Nephron progenitor cell (in vitro differentiated cells): ENCODE measurements around the gene SIRPA.

Experiments used
- DNase-seq: peaks from one replicate; pipeline ENCODE4 v3.0.0; 2021
- H3K27ac Mint-ChIP-seq: 2 replicates; pipeline ENCODE4 v1.8.0; 2021; ENCODE audit warnings: mild to moderate bottlenecking, moderate library complexity, mixed read lengths
- H3K27me3 Mint-ChIP-seq: 2 replicates; pipeline ENCODE4 v1.8.0; 2021; ENCODE audit warnings: mild to moderate bottlenecking, low read depth, mixed read lengths; ENCODE audit not compliant: poor library complexity
- H3K36me3 Mint-ChIP-seq: 2 replicates; pipeline ENCODE4 v1.8.0; 2021; ENCODE audit warnings: low read depth, mixed read lengths
- H3K4me1 Mint-ChIP-seq: 2 replicates; pipeline ENCODE4 v1.8.0; 2021; ENCODE audit warnings: mixed read lengths
- H3K4me3 Mint-ChIP-seq: 2 replicates; pipeline ENCODE4 v1.8.0; 2021; ENCODE audit warnings: mild to moderate bottlenecking, moderate library complexity, mixed read lengths
- H3K9me3 Mint-ChIP-seq: 2 replicates; pipeline ENCODE4 v1.8.0; 2021; ENCODE audit warnings: mild to moderate bottlenecking, moderate library complexity, mixed read lengths
- TF ChIP-seq, protein P1 (sequence below): fragments of 200-600 bp; sonication (generic); IDR thresholded peaks from 2 replicates; pipeline ENCODE4 v1.5.0; 2021; ENCODE audit warnings: antibody characterized with exemption

The SIRPA gene

DNA sequence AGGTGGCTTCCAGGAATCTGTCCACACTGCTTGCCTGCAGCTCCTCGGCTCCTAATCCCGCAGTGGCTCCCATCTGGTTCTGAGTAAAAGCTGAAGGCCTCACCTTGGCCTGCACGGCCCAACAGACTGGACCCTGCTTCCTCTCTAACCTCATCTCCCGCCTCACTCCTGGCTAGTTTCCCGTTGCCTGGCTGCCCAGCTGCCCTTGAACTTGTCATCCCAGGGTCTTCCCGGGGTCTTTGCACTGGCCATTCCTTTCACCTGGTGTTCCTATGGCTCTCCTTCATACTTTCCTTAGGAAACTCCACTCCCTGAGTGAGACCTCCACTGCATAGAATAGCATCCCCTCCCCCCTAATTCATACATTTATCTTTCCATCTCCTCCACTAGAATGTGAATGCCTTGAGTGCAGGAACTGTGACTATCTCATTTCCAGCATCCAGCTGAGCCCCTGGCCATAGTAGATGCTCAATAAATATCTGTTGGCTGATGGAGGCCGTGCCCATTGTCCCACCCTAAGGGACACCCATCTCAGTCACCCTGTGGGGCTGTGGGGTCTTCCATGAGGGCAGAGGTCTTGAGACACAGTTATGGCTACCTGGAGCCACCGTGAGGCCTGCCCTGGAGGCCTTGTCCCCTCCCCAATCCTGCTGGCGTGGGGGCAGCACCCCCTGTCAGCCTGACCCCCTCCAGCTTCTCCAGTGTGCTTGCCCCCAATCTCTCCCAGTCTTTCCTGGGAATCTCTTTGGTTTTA lies 9.1 kb upstream of the SIRPA start:
- no peak for DNase-seq
- Mint-ChIP-seq H3K27me3 (peaks cover 6% of the 10 kb centered on the region), H3K36me3 (no peaks in the 10 kb centered on the region), H3K9me3 (no peaks in the 10 kb centered on the region), H3K4me3 (no peak overlapping the region), H3K27ac (no peak overlapping the region), H3K4me1 (peaks cover 40% of the 10 kb centered on the region)
- TF ChIP-seq, protein P1, sequence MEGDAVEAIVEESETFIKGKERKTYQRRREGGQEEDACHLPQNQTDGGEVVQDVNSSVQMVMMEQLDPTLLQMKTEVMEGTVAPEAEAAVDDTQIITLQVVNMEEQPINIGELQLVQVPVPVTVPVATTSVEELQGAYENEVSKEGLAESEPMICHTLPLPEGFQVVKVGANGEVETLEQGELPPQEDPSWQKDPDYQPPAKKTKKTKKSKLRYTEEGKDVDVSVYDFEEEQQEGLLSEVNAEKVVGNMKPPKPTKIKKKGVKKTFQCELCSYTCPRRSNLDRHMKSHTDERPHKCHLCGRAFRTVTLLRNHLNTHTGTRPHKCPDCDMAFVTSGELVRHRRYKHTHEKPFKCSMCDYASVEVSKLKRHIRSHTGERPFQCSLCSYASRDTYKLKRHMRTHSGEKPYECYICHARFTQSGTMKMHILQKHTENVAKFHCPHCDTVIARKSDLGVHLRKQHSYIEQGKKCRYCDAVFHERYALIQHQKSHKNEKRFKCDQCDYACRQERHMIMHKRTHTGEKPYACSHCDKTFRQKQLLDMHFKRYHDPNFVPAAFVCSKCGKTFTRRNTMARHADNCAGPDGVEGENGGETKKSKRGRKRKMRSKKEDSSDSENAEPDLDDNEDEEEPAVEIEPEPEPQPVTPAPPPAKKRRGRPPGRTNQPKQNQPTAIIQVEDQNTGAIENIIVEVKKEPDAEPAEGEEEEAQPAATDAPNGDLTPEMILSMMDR, result no peak

DNA sequence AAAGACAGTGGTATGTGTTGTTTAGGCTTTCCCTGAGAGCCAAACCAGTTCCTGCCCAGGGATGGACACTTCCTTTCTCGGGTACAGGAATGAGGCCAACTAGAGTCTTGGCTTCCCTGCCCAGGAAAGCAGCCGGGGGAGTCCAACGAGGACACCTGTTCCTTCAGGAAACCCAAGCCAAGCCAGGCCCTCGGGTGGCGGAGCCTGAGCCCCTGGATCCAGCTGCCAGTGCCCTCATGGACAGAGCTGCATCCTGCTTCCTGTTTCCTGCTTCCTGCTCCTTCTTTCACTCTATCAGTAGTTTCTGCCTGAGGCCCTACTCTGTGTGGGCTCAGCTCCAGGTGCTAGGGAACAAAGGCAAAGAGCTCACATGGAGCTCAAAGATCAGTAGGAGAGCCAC lies 7.9 kb upstream of the SIRPA start:
- H3K27ac Mint-ChIP-seq, result no peak overlapping the region
- H3K9me3 Mint-ChIP-seq, result no peaks in the 10 kb centered on the region
- H3K27me3 Mint-ChIP-seq, result peaks cover 14% of the 10 kb centered on the region
- peaks cover 40% of the 10 kb centered on the region for H3K4me1 Mint-ChIP-seq
- no peak for DNase-seq
- no peak overlapping the region for H3K4me3 Mint-ChIP-seq
- TF ChIP-seq, protein P1, result no peak
- H3K36me3 Mint-ChIP-seq, result no peaks in the 10 kb centered on the region

DNA sequence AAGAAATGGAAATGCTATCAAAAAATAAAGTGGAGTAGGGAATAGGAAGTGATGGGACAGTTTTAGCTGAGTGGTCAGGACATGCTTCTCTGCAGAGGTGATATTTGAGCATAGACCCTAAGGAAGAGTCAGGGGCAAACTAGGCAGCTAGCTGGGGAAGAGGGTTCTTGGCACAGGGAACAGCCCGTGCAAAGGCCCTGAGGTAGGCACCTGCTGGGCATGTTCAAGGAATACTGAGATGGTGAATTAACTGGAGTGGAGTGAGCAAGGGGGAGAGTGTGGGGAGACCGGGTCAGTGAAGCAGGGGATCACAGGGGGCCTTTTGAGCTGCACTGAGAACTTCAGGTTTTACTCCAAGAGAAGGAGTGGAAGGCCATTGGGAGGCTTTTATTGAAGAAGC lies 7.5 kb upstream of the SIRPA start:
- peaks cover 42% of the 10 kb centered on the region for H3K4me1 Mint-ChIP-seq
- peaks cover 16% of the 10 kb centered on the region for H3K27me3 Mint-ChIP-seq
- H3K27ac Mint-ChIP-seq, result no peak overlapping the region
- TF ChIP-seq, protein P1, result no peak
- H3K9me3 Mint-ChIP-seq, result no peaks in the 10 kb centered on the region
- no peaks in the 10 kb centered on the region for H3K36me3 Mint-ChIP-seq
- no peak for DNase-seq
- H3K4me3 Mint-ChIP-seq, result no peak overlapping the region

DNA sequence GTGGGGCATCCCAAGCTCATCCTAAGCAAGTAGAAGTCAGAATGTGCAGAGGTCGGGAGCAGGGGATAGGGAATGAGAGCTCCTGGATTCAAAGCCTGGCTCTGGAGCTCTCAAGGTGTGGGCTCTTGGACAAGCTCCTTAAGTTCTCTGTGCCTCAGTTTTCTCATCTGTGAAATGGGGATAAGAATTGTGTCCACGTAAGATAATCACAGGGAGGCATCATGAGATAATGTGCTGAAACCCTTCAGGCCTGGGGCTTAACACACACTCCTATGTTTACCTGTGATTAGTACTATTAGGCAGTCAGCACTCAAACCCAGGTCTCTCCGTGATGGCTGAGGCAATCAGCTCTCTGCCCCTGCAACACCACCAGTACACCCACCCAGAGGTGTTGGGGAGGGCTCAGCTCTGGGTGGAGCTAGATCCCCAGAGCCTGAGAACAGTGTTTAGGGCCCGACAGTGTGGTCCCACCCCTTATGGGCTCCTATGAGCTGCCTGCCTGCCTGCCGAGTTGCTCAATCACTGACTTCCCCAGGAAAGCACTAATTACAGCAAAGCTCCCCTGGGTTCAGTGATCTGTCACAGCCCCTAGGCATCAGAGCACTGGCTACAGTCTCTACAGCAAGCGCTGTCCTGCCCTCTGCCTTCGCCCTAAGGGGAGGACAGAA lies 6.3 kb upstream of the SIRPA start:
- Mint-ChIP-seq H3K9me3 (no peaks in the 10 kb centered on the region), H3K27ac (no peak overlapping the region), H3K36me3 (no peaks in the 10 kb centered on the region), H3K4me3 (no peak overlapping the region), H3K27me3 (peaks cover 15% of the 10 kb centered on the region), H3K4me1 (peaks cover 46% of the 10 kb centered on the region)
- no peak for DNase-seq
- TF ChIP-seq, protein P1, result no peak

DNA sequence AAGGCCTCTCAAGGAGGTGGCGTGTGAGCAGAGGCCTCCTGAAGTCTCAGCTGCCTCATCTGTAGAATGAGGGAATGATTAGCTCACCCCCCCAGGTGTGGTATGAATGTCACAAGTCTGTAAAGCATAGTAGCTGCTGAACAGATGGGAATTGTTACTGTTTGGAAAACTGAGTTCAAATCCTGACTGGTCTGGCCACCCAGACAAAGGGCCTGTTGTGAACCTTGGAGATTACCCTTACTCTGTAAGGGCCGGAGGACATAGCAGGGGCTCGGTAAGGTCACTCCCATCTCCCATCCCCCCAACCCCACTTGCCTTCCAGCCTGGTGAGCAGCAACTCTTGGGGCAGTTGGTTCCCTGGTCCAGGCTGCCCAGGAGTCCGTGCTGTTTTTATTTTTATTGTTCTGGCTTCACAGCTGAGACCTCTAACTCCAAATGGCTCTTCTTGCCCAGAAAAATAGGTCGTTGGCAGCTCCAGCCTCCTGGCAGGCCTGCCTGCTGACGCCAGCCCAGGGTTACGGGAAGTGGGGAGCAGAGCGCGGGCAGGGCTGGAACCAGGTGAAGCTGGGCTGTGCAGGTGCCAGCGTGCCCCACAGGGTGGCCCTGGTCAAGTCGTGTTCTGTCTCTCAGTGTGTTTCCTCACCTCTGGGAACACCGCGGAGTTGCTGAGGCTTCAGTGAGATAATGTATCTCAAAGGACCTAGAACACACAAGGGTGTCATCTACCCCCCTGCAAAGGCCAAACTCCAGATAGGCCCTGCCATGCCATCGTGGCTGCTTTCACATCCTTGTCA lies 4.5 kb upstream of the SIRPA start:
- Mint-ChIP-seq H3K36me3 (no peaks in the 10 kb centered on the region), H3K4me3 (no peak overlapping the region)

More for the DNA sequence above, 4.5 kb upstream of the SIRPA start:
- H3K27me3 Mint-ChIP-seq, result peaks cover 16% of the 10 kb centered on the region
- no peak for DNase-seq
- H3K9me3 Mint-ChIP-seq, result no peaks in the 10 kb centered on the region
- H3K4me1 Mint-ChIP-seq, result peaks cover 45% of the 10 kb centered on the region
- H3K27ac Mint-ChIP-seq, result no peak overlapping the region
- TF ChIP-seq, protein P1, result no peak
